ENCODE results near the gene EEF1G. TPM values are rescaled to one million over a fixed set of nuclear protein-coding genes. Genes with fewer than 3 reads are reported as not detected.

EEF1G gene
- total RNA-seq, 1 experiment from 2014 or later: 1,667 TPM

GRCh38 chr11:62555464-62556107, 18.1 kb downstream of the EEF1G start:
- ChIA-PET POLR2A (interaction anchor here (0.6 to 2.0 kb wide), 4 partner anchors 13 to 174 kb away, joined by 3 to 9 read pairs (median 4); partner anchors contain the start of gene TUT1), CTCF (interaction anchor here (0.7 to 11.8 kb wide), 5 partner anchors 10 to 232 kb away, joined by 4 to 311 read pairs (median 61); partner anchors contain the start of genes AHNAK and TMEM179B)
- Mint-ChIP-seq H3K4me3 (no peak overlapping the region), H3K27me3 (ENCODE audit: low read depth) (peaks cover 3% of the 10 kb centered on the region), H3K36me3 (peaks cover 32% of the 10 kb centered on the region), H3K4me1 (peaks cover 78% of the 10 kb centered on the region), H3K27ac (peak overlapping the region; percentile 97), H3K9me3 (no peaks in the 10 kb centered on the region)
- DNase-seq (ENCODE audit: low spot score) (no peak), ATAC-seq (no peak)
- TF ChIP-seq, protein P1, sequence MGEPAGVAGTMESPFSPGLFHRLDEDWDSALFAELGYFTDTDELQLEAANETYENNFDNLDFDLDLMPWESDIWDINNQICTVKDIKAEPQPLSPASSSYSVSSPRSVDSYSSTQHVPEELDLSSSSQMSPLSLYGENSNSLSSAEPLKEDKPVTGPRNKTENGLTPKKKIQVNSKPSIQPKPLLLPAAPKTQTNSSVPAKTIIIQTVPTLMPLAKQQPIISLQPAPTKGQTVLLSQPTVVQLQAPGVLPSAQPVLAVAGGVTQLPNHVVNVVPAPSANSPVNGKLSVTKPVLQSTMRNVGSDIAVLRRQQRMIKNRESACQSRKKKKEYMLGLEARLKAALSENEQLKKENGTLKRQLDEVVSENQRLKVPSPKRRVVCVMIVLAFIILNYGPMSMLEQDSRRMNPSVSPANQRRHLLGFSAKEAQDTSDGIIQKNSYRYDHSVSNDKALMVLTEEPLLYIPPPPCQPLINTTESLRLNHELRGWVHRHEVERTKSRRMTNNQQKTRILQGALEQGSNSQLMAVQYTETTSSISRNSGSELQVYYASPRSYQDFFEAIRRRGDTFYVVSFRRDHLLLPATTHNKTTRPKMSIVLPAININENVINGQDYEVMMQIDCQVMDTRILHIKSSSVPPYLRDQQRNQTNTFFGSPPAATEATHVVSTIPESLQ (CRISPR knock-in tag; IDR thresholded peaks at IDR 0.05): no peak
- no peak for TF ChIP-seq JAZF1 (CRISPR knock-in tag; IDR thresholded peaks at IDR 0.05)
- TF ChIP-seq ZNF396 (CRISPR knock-in tag; IDR thresholded peaks at IDR 0.05; ENCODE audit: borderline replicate concordance): no peak
- no peak for TF ChIP-seq PREB (CRISPR knock-in tag; IDR thresholded peaks at IDR 0.05; ENCODE audit: borderline replicate concordance)
- no peak for TF ChIP-seq ZNF121 (CRISPR knock-in tag; IDR thresholded peaks at IDR 0.05)
- no peak for TF ChIP-seq KAT7 (CRISPR knock-in tag; IDR thresholded peaks at IDR 0.05; ENCODE audit: borderline replicate concordance)
- TF ChIP-seq NFE2L1 (CRISPR knock-in tag; IDR thresholded peaks at IDR 0.05): no peak

- no peak for ATAC-seq
Measured at GRCh38 chr11:62554387-62555167, 19.1 kb downstream of the EEF1G start.

More at GRCh38 chr11:62554387-62555167, 19.1 kb downstream of the EEF1G start:
- peaks cover 13% of the 10 kb centered on the region for H3K27me3 Mint-ChIP-seq (ENCODE audit: low read depth)
- no peak overlapping the region for H3K4me3 Mint-ChIP-seq
- H3K36me3 Mint-ChIP-seq: peaks cover 24% of the 10 kb centered on the region
- peaks cover 68% of the 10 kb centered on the region for H3K4me1 Mint-ChIP-seq
- TF ChIP-seq, protein P2, sequence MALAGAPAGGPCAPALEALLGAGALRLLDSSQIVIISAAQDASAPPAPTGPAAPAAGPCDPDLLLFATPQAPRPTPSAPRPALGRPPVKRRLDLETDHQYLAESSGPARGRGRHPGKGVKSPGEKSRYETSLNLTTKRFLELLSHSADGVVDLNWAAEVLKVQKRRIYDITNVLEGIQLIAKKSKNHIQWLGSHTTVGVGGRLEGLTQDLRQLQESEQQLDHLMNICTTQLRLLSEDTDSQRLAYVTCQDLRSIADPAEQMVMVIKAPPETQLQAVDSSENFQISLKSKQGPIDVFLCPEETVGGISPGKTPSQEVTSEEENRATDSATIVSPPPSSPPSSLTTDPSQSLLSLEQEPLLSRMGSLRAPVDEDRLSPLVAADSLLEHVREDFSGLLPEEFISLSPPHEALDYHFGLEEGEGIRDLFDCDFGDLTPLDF (CRISPR knock-in tag; IDR thresholded peaks at IDR 0.05): no peak
- TF ChIP-seq, protein P3, sequence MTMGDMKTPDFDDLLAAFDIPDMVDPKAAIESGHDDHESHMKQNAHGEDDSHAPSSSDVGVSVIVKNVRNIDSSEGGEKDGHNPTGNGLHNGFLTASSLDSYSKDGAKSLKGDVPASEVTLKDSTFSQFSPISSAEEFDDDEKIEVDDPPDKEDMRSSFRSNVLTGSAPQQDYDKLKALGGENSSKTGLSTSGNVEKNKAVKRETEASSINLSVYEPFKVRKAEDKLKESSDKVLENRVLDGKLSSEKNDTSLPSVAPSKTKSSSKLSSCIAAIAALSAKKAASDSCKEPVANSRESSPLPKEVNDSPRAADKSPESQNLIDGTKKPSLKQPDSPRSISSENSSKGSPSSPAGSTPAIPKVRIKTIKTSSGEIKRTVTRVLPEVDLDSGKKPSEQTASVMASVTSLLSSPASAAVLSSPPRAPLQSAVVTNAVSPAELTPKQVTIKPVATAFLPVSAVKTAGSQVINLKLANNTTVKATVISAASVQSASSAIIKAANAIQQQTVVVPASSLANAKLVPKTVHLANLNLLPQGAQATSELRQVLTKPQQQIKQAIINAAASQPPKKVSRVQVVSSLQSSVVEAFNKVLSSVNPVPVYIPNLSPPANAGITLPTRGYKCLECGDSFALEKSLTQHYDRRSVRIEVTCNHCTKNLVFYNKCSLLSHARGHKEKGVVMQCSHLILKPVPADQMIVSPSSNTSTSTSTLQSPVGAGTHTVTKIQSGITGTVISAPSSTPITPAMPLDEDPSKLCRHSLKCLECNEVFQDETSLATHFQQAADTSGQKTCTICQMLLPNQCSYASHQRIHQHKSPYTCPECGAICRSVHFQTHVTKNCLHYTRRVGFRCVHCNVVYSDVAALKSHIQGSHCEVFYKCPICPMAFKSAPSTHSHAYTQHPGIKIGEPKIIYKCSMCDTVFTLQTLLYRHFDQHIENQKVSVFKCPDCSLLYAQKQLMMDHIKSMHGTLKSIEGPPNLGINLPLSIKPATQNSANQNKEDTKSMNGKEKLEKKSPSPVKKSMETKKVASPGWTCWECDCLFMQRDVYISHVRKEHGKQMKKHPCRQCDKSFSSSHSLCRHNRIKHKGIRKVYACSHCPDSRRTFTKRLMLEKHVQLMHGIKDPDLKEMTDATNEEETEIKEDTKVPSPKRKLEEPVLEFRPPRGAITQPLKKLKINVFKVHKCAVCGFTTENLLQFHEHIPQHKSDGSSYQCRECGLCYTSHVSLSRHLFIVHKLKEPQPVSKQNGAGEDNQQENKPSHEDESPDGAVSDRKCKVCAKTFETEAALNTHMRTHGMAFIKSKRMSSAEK (CRISPR knock-in tag; IDR thresholded peaks at IDR 0.05; ENCODE audit: borderline replicate concordance): no peak
- no peak for TF ChIP-seq ZNF671 (CRISPR knock-in tag; IDR thresholded peaks at IDR 0.05)
- TF ChIP-seq ZSCAN18 (CRISPR knock-in tag; IDR thresholded peaks at IDR 0.05): no peak
- TF ChIP-seq, protein P1 (CRISPR knock-in tag; IDR thresholded peaks at IDR 0.05): no peak
- TF ChIP-seq CBFB (CRISPR knock-in tag; IDR thresholded peaks at IDR 0.05; ENCODE audit: low read depth): no peak
- TF ChIP-seq SMAD3 (CRISPR knock-in tag; IDR thresholded peaks at IDR 0.05; ENCODE audit: borderline replicate concordance): no peak
- no peak for TF ChIP-seq FOXJ3 (CRISPR knock-in tag; IDR thresholded peaks at IDR 0.05; ENCODE audit: borderline replicate concordance)
- TF ChIP-seq TCF7 (CRISPR knock-in tag; IDR thresholded peaks at IDR 0.05; ENCODE audit: low read depth): no peak
- TF ChIP-seq NR1H2 (CRISPR knock-in tag; IDR thresholded peaks at IDR 0.05): no peak
- TF ChIP-seq HMGA2 (CRISPR knock-in tag; IDR thresholded peaks at IDR 0.05): no peak
- DNase-seq (ENCODE audit: low spot score): no peak
- CTCF ChIA-PET: interaction anchor here (1.0 to 11.8 kb wide), 5 partner anchors 9 to 233 kb away, joined by 3 to 311 read pairs (median 61); partner anchors contain the start of genes AHNAK and TMEM179B
- peak overlapping the region; percentile 58 for H3K27ac Mint-ChIP-seq
- POLR2A ChIA-PET: interaction anchor here (2.0 kb wide), 2 partner anchors 37 to 159 kb away, joined by 8 to 9 read pairs; partner anchors contain the start of gene TUT1
- no peaks in the 10 kb centered on the region for H3K9me3 Mint-ChIP-seq

Data from WTC11 (cell line).